RWPE2 (cell line): ENCODE measurements around the gene C19orf38.

ENCODE experiments used
- ATAC-seq: fragments of 200-7000 bp; cut with Tn5 transposase; 3 replicates; pipeline ENCODE4 v1.9.1; 2021; ENCODE audit warnings: low read depth
- DNase-seq: peaks from one replicate; pipeline ENCODE4 v3.0.0-alpha.2; 2020; ENCODE audit warnings: low spot score
- H3K27ac ChIP-seq: fragments of 450-650 bp; 2 replicates; pipeline ENCODE4 v1.5.1; 2017; ENCODE audit warnings: mild to moderate bottlenecking; ENCODE audit not compliant: poor library complexity, severe bottlenecking
- H3K27me3 ChIP-seq: fragments of 250-450 bp; sonication (Bioruptor Pico); 2 replicates; pipeline ENCODE4 v1.5.1; 2021; ENCODE audit warnings: mild to moderate bottlenecking, moderate library complexity; ENCODE audit not compliant: insufficient read depth, poor library complexity, severe bottlenecking
- H3K36me3 ChIP-seq: fragments of 250-450 bp; sonication (Bioruptor Pico); 2 replicates; pipeline ENCODE4 v1.5.1; 2020; ENCODE audit warnings: low read depth, mild to moderate bottlenecking, moderate library complexity
- H3K4me1 ChIP-seq: fragments of 250-450 bp; sonication (Bioruptor Pico); 2 replicates; pipeline ENCODE4 v1.5.1; 2021; ENCODE audit warnings: mild to moderate bottlenecking, moderate library complexity; ENCODE audit not compliant: insufficient read depth, poor library complexity, severe bottlenecking
- H3K4me3 ChIP-seq: fragments of 250-450 bp; sonication (Bioruptor Pico); 2 replicates; pipeline ENCODE4 v1.5.1; 2021; ENCODE audit warnings: mild to moderate bottlenecking, moderate library complexity; ENCODE audit not compliant: severe bottlenecking
- H3K9me3 ChIP-seq: fragments of 250-450 bp; sonication (Bioruptor Pico); 2 replicates; pipeline ENCODE4 v1.5.1; 2021; ENCODE audit warnings: mild to moderate bottlenecking, moderate library complexity; ENCODE audit not compliant: severe bottlenecking
- TF ChIP-seq, protein P1 (sequence below): fragments of 450-650 bp; IDR thresholded peaks from one replicate; pipeline ENCODE4 v1.5.1; 2017; ENCODE audit warnings: mild to moderate bottlenecking, moderate library complexity; ENCODE audit not compliant: poor library complexity, severe bottlenecking

The C19orf38 gene

DNA sequence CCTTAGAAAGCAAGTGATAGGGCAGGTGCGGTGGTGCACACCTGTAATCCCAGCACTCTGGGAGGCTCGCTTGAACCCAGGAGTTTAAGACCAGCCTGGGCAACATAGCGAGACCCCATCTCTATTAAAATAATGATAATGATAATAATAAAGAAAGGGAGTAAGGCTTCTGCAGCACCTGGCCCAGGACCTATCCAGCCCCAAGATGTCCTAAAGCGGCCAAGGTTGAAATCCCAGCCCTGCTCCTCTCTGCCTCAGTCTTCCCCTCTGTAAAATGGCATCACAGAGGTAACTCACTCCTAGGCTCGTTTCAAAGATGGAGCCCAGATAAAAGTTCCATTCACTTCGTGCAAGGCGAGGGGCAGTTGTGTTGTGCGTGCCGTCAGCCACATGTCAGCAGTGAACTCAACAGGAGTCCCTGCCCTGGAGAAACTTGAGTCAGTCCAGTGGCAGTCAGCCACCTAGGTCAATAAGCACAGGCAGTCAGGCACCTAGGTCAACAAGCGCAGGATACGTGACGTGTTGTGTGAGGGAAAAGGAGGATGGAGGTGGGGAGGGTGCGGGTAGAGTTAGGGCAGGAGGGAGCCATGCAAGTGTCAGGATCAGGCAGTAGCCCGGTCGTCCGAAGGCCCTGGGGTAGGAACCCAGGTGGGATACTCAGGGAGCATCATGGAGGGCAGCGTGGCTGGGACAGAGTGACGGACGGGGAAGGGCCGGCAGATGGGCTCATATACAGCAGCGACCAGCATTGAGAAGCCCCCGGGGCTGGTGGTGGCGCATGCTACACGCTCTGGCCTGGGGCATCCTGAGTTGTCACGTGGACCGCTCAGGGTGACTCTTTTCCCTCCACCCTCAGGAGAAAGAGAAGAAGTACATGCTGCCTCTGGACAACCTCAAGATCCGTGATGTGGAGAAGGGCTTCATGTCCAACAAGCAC is 28.8 kb upstream of the C19orf38 start:
- Histone ChIP-seq H3K36me3 (peaks cover 40% of the 10 kb centered on the region), H3K4me1 (no peaks in the 10 kb centered on the region), H3K27me3 (no peaks in the 10 kb centered on the region), H3K4me3 (no peak overlapping the region), H3K27ac (no peak overlapping the region), H3K9me3 (no peaks in the 10 kb centered on the region)
- DNase-seq (no peak), ATAC-seq (no peak)
- TF ChIP-seq, protein P1, sequence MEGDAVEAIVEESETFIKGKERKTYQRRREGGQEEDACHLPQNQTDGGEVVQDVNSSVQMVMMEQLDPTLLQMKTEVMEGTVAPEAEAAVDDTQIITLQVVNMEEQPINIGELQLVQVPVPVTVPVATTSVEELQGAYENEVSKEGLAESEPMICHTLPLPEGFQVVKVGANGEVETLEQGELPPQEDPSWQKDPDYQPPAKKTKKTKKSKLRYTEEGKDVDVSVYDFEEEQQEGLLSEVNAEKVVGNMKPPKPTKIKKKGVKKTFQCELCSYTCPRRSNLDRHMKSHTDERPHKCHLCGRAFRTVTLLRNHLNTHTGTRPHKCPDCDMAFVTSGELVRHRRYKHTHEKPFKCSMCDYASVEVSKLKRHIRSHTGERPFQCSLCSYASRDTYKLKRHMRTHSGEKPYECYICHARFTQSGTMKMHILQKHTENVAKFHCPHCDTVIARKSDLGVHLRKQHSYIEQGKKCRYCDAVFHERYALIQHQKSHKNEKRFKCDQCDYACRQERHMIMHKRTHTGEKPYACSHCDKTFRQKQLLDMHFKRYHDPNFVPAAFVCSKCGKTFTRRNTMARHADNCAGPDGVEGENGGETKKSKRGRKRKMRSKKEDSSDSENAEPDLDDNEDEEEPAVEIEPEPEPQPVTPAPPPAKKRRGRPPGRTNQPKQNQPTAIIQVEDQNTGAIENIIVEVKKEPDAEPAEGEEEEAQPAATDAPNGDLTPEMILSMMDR, result no peak

DNA sequence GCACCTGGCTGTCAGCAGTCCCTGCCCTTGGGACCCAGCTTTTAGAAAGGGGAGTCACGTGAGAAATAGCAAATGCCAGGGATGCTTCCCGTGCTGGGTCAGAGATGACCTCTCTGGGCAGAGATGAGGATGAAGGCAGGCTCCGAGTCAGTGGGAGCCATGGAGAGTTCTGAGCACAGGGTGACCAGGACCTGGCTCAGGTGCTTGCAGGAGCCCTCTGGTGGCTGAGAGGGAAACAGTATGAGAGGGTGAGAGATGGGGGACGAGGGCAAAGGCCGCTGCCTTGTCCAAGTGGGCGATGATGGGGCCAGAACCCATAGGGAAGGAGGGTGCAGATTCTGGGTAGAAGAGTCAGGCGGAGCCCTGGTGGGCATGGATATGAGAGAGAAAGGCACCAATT is 28.0 kb upstream of the C19orf38 start:
- H3K4me1 ChIP-seq, result no peaks in the 10 kb centered on the region
- no peaks in the 10 kb centered on the region for H3K27me3 ChIP-seq
- H3K4me3 ChIP-seq, result no peak overlapping the region
- DNase-seq (no peak), ATAC-seq (0 out of 3 replicates have a peak, but pooled peaks have one; percentile 38)
- no peak overlapping the region for H3K27ac ChIP-seq
- no peaks in the 10 kb centered on the region for H3K9me3 ChIP-seq
- H3K36me3 ChIP-seq, result peaks cover 41% of the 10 kb centered on the region
- TF ChIP-seq, protein P1, result no peak

DNA sequence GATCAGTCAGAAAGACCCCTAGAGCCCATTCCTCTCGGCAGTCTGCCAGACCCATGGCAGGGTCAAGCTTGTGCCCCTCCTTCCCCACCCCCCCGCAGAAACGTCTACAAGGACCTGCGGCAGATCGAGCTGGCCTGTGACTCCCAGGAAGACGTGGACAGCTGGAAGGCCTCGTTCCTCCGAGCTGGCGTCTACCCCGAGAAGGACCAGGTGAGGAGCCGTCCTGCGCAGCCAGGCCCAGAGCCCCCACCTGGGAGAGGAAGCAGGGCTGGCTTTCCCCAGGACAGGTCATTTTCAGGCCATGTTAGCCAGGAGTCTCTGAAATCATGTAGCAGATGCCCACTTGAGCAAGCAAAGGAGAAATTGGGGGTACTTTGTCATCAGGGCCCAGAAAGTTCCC is 24.5 kb upstream of the C19orf38 start:
- TF ChIP-seq, protein P1, result no peak
- DNase-seq, result no peak

DNA sequence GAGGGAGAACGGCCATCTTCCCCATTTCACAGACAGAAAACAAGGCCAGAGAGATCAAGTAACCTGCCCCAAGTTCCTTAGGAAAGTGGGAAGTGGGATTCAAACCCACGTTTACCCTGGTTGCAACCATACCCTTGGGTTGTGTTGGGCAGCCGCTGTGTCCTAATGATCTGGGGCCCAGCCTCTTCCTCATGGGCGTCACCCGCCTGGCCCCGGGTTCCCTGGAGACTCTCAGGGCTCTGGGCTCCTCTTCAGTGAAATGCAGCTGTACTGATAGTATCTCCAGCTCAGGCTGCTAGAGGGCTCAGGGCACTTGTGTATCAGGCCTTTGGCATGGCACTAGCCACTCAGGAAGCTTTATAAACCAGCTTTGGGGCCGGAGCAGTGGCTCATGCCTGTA is 22.0 kb upstream of the C19orf38 start:
- no peak overlapping the region for H3K4me3 ChIP-seq
- peaks cover 39% of the 10 kb centered on the region for H3K36me3 ChIP-seq
- H3K27ac ChIP-seq, result no peak overlapping the region
- no peak for DNase-seq
- H3K27me3 ChIP-seq, result no peaks in the 10 kb centered on the region
- no peaks in the 10 kb centered on the region for H3K4me1 ChIP-seq
- ATAC-seq, result no peak
- no peaks in the 10 kb centered on the region for H3K9me3 ChIP-seq
- TF ChIP-seq, protein P1, result no peak

More for the DNA sequence above, 24.5 kb upstream of the C19orf38 start:
- Histone ChIP-seq H3K4me1 (no peaks in the 10 kb centered on the region), H3K27ac (no peak overlapping the region), H3K9me3 (no peaks in the 10 kb centered on the region), H3K36me3 (peaks cover 59% of the 10 kb centered on the region), H3K27me3 (no peaks in the 10 kb centered on the region), H3K4me3 (no peak overlapping the region)
- ATAC-seq, result no peak

DNA sequence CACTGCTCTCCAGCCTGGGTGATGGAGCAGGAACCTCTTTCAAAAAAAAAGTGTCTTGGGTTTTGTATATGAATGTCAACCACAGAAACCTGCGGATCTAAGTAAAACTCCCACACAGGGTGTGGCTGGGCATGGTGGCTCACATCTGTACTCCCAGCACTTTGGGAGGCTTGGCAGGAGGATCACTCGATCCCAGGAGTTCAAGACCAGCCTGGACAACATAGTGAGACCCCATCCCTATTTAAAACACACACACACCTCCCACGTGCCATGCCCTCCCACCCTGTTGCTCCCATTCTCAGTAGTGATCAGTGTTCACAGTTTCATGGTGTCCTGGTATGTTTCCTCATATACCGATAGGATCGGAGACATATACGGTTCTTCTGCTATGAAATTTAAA is 21.4 kb upstream of the C19orf38 start:
- no peak for DNase-seq
- H3K9me3 ChIP-seq, result no peaks in the 10 kb centered on the region
- no peak overlapping the region for H3K27ac ChIP-seq
- no peaks in the 10 kb centered on the region for H3K4me1 ChIP-seq
- peaks cover 35% of the 10 kb centered on the region for H3K36me3 ChIP-seq
- H3K27me3 ChIP-seq, result no peaks in the 10 kb centered on the region
- no peak for ATAC-seq
- TF ChIP-seq, protein P1, result no peak
- H3K4me3 ChIP-seq, result no peak overlapping the region
